ENCODE data around the gene CEMIP2.
"Not testable (repeated sequence)": the region's sequence is repeated elsewhere in the genome, so short reads cannot be mapped to it uniquely, and the experiment has no call there.

The CEMIP2 gene

GRCh38 chr9:71808068-71808467 is 39.8 kb upstream of the CEMIP2 start:
- H3K27me3 ChIP-seq (ENCODE audit: insufficient read depth, low read depth, severe bottlenecking), result no peaks in the 10 kb centered on the region
- H3K27ac ChIP-seq, result no peak overlapping the region
- H3K36me3 ChIP-seq, result no peaks in the 10 kb centered on the region
- no peaks in the 10 kb centered on the region for H3K9me3 ChIP-seq (ENCODE audit: severe bottlenecking)
- no peak overlapping the region for H3K4me3 ChIP-seq (ENCODE audit: low read depth, low read length)
- DNase-seq, result no peak
- no peak for TF ChIP-seq CTCF (IDR thresholded peaks at IDR 0.05; ENCODE audit: low read depth, low read length)

- no peak overlapping the region for H3K4me3 ChIP-seq (ENCODE audit: low read depth, low read length)
- no peaks in the 10 kb centered on the region for H3K36me3 ChIP-seq
- DNase-seq, result peak; percentile 76
- no peaks in the 10 kb centered on the region for H3K27me3 ChIP-seq (ENCODE audit: insufficient read depth, low read depth, severe bottlenecking)
- H3K9me3 ChIP-seq (ENCODE audit: severe bottlenecking), result no peaks in the 10 kb centered on the region
- no peak overlapping the region for H3K27ac ChIP-seq
- peak; percentile 76 for TF ChIP-seq CTCF (IDR thresholded peaks at IDR 0.05; ENCODE audit: low read depth, low read length)
These were observed 38.6 kb upstream of the CEMIP2 start for GRCh38 chr9:71806901-71807307.

GRCh38 chr9:71805096-71805495 is 36.8 kb upstream of the CEMIP2 start:
- not testable (repeated sequence) for DNase-seq, H3K36me3 ChIP-seq

GRCh38 chr9:71801826-71802225 is 33.5 kb upstream of the CEMIP2 start:
- Histone ChIP-seq H3K4me3 (ENCODE audit: low read depth, low read length) (no peak overlapping the region), H3K27ac (no peak overlapping the region), H3K36me3 (no peaks in the 10 kb centered on the region), H3K27me3 (ENCODE audit: insufficient read depth, low read depth, severe bottlenecking) (no peaks in the 10 kb centered on the region), H3K9me3 (ENCODE audit: severe bottlenecking) (no peaks in the 10 kb centered on the region)
- TF ChIP-seq CTCF (IDR thresholded peaks at IDR 0.05; ENCODE audit: low read depth, low read length), result no peak
- DNase-seq, result no peak

More at GRCh38 chr9:71805096-71805495, 36.8 kb upstream of the CEMIP2 start:
- not testable (repeated sequence) for H3K4me3 ChIP-seq (ENCODE audit: low read depth, low read length); H3K9me3 ChIP-seq (ENCODE audit: severe bottlenecking); H3K27me3 ChIP-seq (ENCODE audit: insufficient read depth, low read depth, severe bottlenecking); H3K27ac ChIP-seq

- Histone ChIP-seq H3K36me3 (no peaks in the 10 kb centered on the region), H3K27ac (no peak overlapping the region), H3K9me3 (ENCODE audit: severe bottlenecking) (no peaks in the 10 kb centered on the region), H3K27me3 (ENCODE audit: insufficient read depth, low read depth, severe bottlenecking) (no peaks in the 10 kb centered on the region), H3K4me3 (ENCODE audit: low read depth, low read length) (no peak overlapping the region)
- no peak for TF ChIP-seq CTCF (IDR thresholded peaks at IDR 0.05; ENCODE audit: low read depth, low read length)
- no peak for DNase-seq
These were observed 29.0 kb upstream of the CEMIP2 start for GRCh38 chr9:71797266-71797665.

DNA sequence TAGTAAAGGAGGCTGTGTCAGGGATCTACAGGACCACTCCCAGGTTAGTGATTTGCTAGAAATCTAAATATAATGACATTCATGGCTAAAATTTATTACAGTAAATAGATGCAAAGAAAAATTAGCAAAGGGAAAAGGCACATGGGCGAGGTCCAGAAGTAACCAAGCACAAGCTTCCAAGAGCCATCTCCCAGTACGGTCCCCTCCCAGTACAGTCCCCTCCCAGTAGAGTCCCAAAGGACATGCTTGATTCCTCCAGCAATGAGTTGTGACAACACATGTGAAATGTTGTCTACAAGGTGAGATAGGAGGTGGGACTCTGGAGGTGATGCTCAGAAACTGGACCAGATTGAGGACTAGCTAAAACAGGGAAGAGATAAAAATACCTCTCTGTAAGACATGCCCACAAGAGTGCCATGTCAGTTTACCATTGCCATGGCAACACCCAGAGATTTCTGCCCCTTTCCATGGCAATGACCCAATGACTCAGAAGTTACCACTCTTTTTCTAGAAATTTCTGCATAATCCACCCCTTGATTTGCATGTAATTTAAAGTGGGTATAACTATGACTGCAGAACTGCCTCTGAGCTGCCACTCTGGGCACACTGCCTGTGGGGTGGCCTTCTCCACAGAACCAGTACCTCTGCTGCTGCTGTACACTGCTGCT is 27.9 kb upstream of the CEMIP2 start:
- H3K4me3 ChIP-seq (ENCODE audit: low read depth, low read length), result no peak overlapping the region
- H3K27ac ChIP-seq, result no peak overlapping the region
- TF ChIP-seq CTCF (IDR thresholded peaks at IDR 0.05; ENCODE audit: low read depth, low read length), result no peak

More for the DNA sequence above, 27.9 kb upstream of the CEMIP2 start:
- Histone ChIP-seq H3K9me3 (ENCODE audit: severe bottlenecking) (no peaks in the 10 kb centered on the region), H3K36me3 (no peaks in the 10 kb centered on the region), H3K27me3 (ENCODE audit: insufficient read depth, low read depth, severe bottlenecking) (no peaks in the 10 kb centered on the region)
- DNase-seq, result no peak

Data from WERI-Rb-1 (cell line).